Stimulated activated CD4-positive, alpha-beta T cell treated with anti-CD3 and anti-CD28 coated beads, Interleukin-1b, Interleukin-23, amount 100 ng/mL, for 4 hours (primary cell): ENCODE measurements around the gene ATP2C1.
"Not testable (repeated sequence)": the region's sequence is repeated elsewhere in the genome, so short reads cannot be mapped to it uniquely, and the experiment has no call there.

Source experiments
- DNase-seq, 2 donors: peaks; one replicate each; pipeline ENCODE4 v3.0.0-alpha.2; 2020; ENCODE audit warnings: low read depth in 2 of 2

The ATP2C1 gene

DNA sequence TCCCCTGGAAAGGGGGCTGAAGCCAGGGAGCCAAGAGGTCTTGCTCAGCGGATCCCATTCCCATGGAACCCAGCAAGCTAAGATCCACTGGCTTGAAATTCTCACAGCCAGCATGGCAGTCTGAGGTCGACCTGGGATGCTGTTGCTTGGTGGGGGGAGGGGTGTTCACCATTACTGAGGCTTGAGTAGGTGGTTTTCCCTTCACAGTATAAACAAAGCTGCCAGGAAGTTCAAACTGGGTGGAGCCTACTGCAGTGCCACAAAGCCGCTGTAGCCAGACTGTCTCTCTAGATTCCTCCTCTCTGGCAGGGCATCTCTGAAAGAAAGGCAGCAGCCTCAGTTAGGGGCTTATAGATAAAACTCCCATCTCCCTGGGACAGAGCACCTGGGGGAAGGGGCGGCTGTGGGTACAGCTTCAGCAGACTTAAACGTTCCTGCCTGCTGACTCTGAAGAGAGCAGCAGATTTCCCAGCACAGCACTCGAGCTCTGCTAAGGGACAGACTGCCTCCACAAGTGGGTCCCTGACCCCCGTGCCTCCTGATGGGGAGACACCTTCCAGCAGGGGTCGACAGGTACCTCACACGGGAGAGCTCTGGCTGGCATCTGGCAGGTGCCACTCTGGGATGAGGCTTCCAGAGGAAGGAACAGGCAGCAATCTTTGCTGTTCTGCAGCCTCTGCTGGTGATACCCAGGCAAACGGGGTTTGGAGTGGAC, 148.5 kb downstream of the ATP2C1 start:
- not testable (repeated sequence) for DNase-seq

- DNase-seq: no peak
Measured at GRCh38 chr3:131047582-131047981, 153.7 kb downstream of the ATP2C1 start.

DNA sequence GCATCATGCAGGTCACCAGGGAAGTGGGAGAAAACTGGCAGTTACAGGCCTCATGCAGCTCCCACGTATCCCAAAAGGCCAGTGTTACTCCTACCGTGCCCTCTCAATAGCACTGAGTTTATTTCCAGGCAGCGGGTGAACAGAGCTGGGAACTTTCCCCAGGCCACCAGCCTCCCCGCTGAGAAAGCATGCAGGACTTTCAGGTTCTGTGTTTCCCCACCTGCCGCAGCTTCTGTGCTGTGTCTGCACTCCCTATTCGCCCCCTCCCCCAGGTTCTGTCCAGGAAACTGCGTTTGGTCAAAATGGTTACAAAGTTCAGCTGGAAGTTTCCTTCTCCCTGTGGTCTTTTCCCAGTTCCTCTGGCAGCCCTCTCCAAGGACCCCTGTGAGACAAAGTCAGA, 154.1 kb downstream of the ATP2C1 start:
- DNase-seq: no peak

- DNase-seq: no peak
Measured at GRCh38 chr3:131050001-131050400, 156.1 kb downstream of the ATP2C1 start.

DNA sequence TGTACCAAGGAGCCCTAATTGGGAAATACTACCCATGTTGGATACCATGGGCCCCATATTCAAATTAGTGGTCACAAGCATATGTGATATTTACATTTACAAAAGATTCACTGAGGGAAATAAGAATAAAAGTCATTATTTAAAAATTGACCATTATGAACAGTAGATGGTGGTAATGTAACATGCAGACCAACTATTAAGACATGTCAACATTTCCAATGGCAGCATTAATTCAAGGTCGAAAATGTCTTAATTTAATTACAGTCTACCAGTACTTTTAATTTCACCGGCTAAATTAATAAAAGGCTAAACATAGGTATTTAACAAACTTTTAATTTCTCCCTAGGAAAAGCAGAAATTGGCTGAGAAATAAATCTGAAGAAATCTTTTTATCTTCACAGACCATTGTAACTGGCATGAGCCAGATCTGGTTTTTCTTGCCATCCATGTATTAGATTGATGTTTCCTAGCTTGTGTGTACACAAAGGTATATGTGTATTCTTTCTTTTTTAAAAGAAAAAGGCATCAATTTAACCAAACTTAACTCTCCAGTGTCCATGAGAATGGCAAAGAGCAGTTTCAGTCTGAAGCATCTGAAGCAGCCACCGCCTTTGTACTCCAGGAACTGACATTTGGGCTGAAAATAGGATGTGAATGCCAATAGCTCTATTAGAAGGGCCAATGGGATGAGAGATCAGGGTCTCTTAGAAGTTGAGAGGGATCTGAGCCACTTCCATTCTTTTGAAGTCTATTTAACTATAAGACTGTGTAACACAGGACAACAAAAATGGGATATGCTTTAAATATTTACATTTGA, 159.4 kb downstream of the ATP2C1 start:
- DNase-seq: no peak
